ENCODE results near the gene PATL2.
"Not testable (repeated sequence)": the region's sequence is repeated elsewhere in the genome, so short reads cannot be mapped to it uniquely, and the experiment has no call there.

The PATL2 gene

GRCh38 chr15:44711743-44712345 is 721 bp upstream of the PATL2 start:
- peak; percentile 34 for DNase-seq (ENCODE audit: low read depth)
- peak overlapping the region; percentile 99 for H3K4me3 ChIP-seq (ENCODE audit: control insufficient read depth, low read depth, low read length)

GRCh38 chr15:44710236-44711095 is 657 bp downstream of the PATL2 start:
- peak; percentile 48 for DNase-seq (ENCODE audit: low read depth)
- TF ChIP-seq, protein P1, sequence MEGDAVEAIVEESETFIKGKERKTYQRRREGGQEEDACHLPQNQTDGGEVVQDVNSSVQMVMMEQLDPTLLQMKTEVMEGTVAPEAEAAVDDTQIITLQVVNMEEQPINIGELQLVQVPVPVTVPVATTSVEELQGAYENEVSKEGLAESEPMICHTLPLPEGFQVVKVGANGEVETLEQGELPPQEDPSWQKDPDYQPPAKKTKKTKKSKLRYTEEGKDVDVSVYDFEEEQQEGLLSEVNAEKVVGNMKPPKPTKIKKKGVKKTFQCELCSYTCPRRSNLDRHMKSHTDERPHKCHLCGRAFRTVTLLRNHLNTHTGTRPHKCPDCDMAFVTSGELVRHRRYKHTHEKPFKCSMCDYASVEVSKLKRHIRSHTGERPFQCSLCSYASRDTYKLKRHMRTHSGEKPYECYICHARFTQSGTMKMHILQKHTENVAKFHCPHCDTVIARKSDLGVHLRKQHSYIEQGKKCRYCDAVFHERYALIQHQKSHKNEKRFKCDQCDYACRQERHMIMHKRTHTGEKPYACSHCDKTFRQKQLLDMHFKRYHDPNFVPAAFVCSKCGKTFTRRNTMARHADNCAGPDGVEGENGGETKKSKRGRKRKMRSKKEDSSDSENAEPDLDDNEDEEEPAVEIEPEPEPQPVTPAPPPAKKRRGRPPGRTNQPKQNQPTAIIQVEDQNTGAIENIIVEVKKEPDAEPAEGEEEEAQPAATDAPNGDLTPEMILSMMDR (conservative IDR thresholded peaks at IDR 0.05; ENCODE audit: control insufficient read depth, insufficient read depth, low read depth, low read length) = peak; percentile 47
- H3K4me3 ChIP-seq (ENCODE audit: control insufficient read depth, low read depth, low read length) = peak overlapping the region; percentile 99

More at GRCh38 chr15:44711743-44712345, 721 bp upstream of the PATL2 start:
- TF ChIP-seq, protein P1 (conservative IDR thresholded peaks at IDR 0.05; ENCODE audit: control insufficient read depth, insufficient read depth, low read depth, low read length) = no peak

DNA sequence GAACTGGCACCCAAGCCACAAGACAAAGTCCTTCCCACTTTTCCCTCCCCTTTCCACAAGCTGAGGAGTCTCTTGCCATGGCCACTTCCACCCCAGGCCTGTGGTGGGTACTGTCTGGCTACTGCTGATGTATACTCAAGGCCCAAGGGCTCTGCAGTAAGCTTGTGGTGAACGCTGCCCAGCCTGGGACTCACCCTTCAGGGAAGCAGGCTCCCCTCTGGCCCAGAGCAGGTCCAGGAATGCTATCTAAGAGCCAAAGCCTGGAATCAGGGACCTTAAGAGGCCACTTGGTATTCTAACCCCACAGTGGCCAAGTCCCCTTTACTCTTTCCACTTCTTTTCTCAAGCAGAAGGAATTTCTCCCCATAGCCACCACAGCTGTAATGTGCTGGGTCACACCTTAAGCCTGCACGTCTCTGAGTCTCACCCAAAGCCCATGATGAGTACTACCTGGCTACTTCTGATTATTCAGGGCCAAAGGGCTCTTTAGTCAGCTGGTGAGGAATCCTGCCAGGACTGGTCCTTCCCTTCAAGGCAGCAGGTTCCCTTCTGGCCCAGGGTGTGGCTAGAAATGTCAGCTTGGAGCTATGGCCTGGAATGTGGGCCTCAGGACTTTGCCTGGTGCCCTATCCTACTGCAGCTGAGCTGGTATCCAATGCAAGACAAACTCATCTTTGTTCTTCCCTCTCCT is 4.0 kb downstream of the PATL2 start:
- TF ChIP-seq, protein P1 (conservative IDR thresholded peaks at IDR 0.05; ENCODE audit: control insufficient read depth, insufficient read depth, low read depth, low read length) = no peak

GRCh38 chr15:44706401-44706800 is 4.7 kb downstream of the PATL2 start:
- TF ChIP-seq, protein P1 (conservative IDR thresholded peaks at IDR 0.05; ENCODE audit: control insufficient read depth, insufficient read depth, low read depth, low read length) = no peak
- no peak overlapping the region for H3K4me3 ChIP-seq (ENCODE audit: control insufficient read depth, low read depth, low read length)
- DNase-seq (ENCODE audit: low read depth) = no peak

More for the DNA sequence above, 4.0 kb downstream of the PATL2 start:
- DNase-seq (ENCODE audit: low read depth) = no peak
- no peak overlapping the region for H3K4me3 ChIP-seq (ENCODE audit: control insufficient read depth, low read depth, low read length)

DNA sequence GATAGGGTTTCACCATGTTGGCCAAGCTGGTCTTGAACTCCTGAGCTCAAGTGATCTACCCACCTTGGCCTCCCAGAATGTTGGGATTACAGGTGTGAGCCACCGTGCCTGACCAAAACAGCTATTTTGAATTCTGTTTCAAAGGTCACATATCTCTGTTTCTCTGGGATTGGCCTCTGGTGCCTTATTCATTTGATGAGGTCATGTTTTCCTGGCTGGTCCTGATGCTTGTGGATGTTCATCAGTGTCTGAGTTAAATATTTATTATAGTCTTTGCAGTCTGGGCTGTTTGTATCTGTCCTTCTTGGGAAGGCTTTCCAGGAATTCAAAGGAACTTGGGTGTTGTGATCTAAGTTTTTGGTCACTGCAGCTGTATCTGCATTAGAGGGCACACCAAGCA is 5.1 kb downstream of the PATL2 start:
- TF ChIP-seq, protein P1 (conservative IDR thresholded peaks at IDR 0.05; ENCODE audit: control insufficient read depth, insufficient read depth, low read depth, low read length) = no peak

GRCh38 chr15:44700676-44701075 is 10.4 kb downstream of the PATL2 start:
- DNase-seq (ENCODE audit: low read depth); H3K4me3 ChIP-seq (ENCODE audit: control insufficient read depth, low read depth, low read length): not testable (repeated sequence)

More for the DNA sequence above, 5.1 kb downstream of the PATL2 start:
- DNase-seq (ENCODE audit: low read depth) = no peak
- H3K4me3 ChIP-seq (ENCODE audit: control insufficient read depth, low read depth, low read length) = no peak overlapping the region

DNA sequence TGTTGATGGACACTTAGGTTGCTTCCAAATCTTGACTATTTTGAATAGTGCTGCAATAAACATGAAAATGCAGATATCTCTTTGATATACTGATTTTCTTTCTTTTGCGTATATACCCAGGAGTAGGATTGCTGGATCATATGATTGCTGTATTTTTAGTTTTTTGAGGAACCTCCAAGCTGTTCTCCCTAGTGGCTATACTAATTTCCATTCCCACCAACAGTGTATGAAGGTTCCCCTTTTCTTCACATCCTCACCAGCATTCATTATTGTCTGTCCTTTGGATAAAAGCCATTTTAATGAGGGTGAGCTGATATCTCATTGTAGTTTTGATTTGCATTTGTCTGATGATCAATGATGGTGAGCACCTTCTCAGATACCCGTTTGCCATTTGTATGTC is 12.5 kb downstream of the PATL2 start:
- no peak for DNase-seq (ENCODE audit: low read depth)
- TF ChIP-seq, protein P1 (conservative IDR thresholded peaks at IDR 0.05; ENCODE audit: control insufficient read depth, insufficient read depth, low read depth, low read length) = no peak
- no peak overlapping the region for H3K4me3 ChIP-seq (ENCODE audit: control insufficient read depth, low read depth, low read length)
